ENCODE data around the gene VPS72. TPM values are rescaled to one million over a fixed set of nuclear protein-coding genes. Genes with fewer than 3 reads are reported as not detected.

The VPS72 gene
- total RNA-seq, 6 experiments from 2014 or later = 57.8 to 87.4 (median 73.9) TPM

- DNase-seq = peak; percentile 80
- no peaks in the 10 kb centered on the region for H3K9me3 Mint-ChIP-seq
- H3K4me1 Mint-ChIP-seq (ENCODE audit: low read depth) = peaks cover 24% of the 10 kb centered on the region
- no peak for TF ChIP-seq CTCF (IDR thresholded peaks at IDR 0.05)
- H3K4me3 Mint-ChIP-seq = peak overlapping the region; percentile 100
- H3K27me3 Mint-ChIP-seq (ENCODE audit: insufficient read depth) = peaks cover 3% of the 10 kb centered on the region
- H3K36me3 Mint-ChIP-seq (ENCODE audit: low read depth) = peaks cover 18% of the 10 kb centered on the region
- peak overlapping the region; percentile 98 for H3K27ac Mint-ChIP-seq
These were observed 23.5 kb downstream of the VPS72 start for GRCh38 chr1:151166505-151166956.

GRCh38 chr1:151165738-151166504 is 24.1 kb downstream of the VPS72 start, which contains the start of the genes LYSMD1 and SCNM1:
Gene LYSMD1, minus strand, starts transcription at chr1:151165902. Its CDS starts 644 bp downstream, at chr1:151165258.
Gene SCNM1, plus strand, starts transcription at chr1:151166144. Its CDS starts 9 bp downstream, at chr1:151166153.
- Mint-ChIP-seq H3K4me3 (peak within 1 kb of the TSS; percentile 100), H3K27ac (peak within 1 kb of the TSS; percentile 98), H3K36me3 (ENCODE audit: low read depth) (peaks cover 18% of the 10 kb centered on the region), H3K27me3 (ENCODE audit: insufficient read depth) (peaks cover 3% of the 10 kb centered on the region), H3K9me3 (no peaks in the 10 kb centered on the region), H3K4me1 (ENCODE audit: low read depth) (peaks cover 24% of the 10 kb centered on the region)
- no peak; the same call in 1 of the 2 replicates for TF ChIP-seq CTCF (IDR thresholded peaks at IDR 0.05)
- DNase-seq = peak; percentile 99

GRCh38 chr1:151165281-151165737 is 24.7 kb downstream of the VPS72 start:
- DNase-seq = no peak
- H3K9me3 Mint-ChIP-seq = no peaks in the 10 kb centered on the region
- peaks cover 18% of the 10 kb centered on the region for H3K36me3 Mint-ChIP-seq (ENCODE audit: low read depth)

GRCh38 chr1:151164732-151165280 is 25.2 kb downstream of the VPS72 start:
- no peak for TF ChIP-seq CTCF (IDR thresholded peaks at IDR 0.05)
- H3K4me1 Mint-ChIP-seq (ENCODE audit: low read depth) = peaks cover 24% of the 10 kb centered on the region
- H3K27me3 Mint-ChIP-seq (ENCODE audit: insufficient read depth) = peaks cover 3% of the 10 kb centered on the region
- peak overlapping the region; percentile 98 for H3K27ac Mint-ChIP-seq
- peaks cover 18% of the 10 kb centered on the region for H3K36me3 Mint-ChIP-seq (ENCODE audit: low read depth)
- no peaks in the 10 kb centered on the region for H3K9me3 Mint-ChIP-seq
- DNase-seq = no peak
- H3K4me3 Mint-ChIP-seq = peak overlapping the region; percentile 100

More at GRCh38 chr1:151165281-151165737, 24.7 kb downstream of the VPS72 start:
- no peak for TF ChIP-seq CTCF (IDR thresholded peaks at IDR 0.05)
- H3K4me1 Mint-ChIP-seq (ENCODE audit: low read depth) = peaks cover 24% of the 10 kb centered on the region
- H3K4me3 Mint-ChIP-seq = peak overlapping the region; percentile 100
- H3K27me3 Mint-ChIP-seq (ENCODE audit: insufficient read depth) = peaks cover 3% of the 10 kb centered on the region
- H3K27ac Mint-ChIP-seq = peak overlapping the region; percentile 98

- TF ChIP-seq CTCF (IDR thresholded peaks at IDR 0.05) = no peak
- Mint-ChIP-seq H3K36me3 (ENCODE audit: low read depth) (no peaks in the 10 kb centered on the region), H3K27ac (no peak overlapping the region), H3K4me1 (ENCODE audit: low read depth) (peaks cover 5% of the 10 kb centered on the region), H3K4me3 (no peak overlapping the region), H3K9me3 (no peaks in the 10 kb centered on the region), H3K27me3 (ENCODE audit: insufficient read depth) (no peaks in the 10 kb centered on the region)
- no peak for DNase-seq
These were observed 30.6 kb downstream of the VPS72 start for GRCh38 chr1:151159373-151159772.
